Pancreas (tissue), 10 donors: ENCODE results near the gene CDSN. TPM values are rescaled to one million over a fixed set of nuclear protein-coding genes. Genes with fewer than 3 reads are reported as not detected.
A peak's percentile ranks its signal among the peaks of the same experiment; 100 is the strongest.

Experiments
- ATAC-seq, 4 donors: fragments of 200-7000 bp; cut with Tn5 transposase; one replicate each; pipeline versions ENCODE4 v1.8.0 to v1.9.1; 2020; ENCODE audit warnings: mild to moderate bottlenecking in 4 of 4, moderate library complexity in 4 of 4
- DNase-seq, 6 donors: peaks; one replicate each; pipeline ENCODE4 v3.0.0-alpha.2; 2020
- FAIRE-seq: peaks from 2 replicates; lab custom pipeline; 2012; peaks lifted over from hg19 to GRCh38; lab: Jason Lieb, UNC
- H3K27ac ChIP-seq, 4 donors: fragments of 200-600 bp; sonication (generic); 1 replicate in 3 of 4; 2 replicates in 1 of 4; pipeline versions ENCODE4 v1.5.0 to v1.8.0; 2020
- H3K27me3 ChIP-seq, 4 donors: fragments of 200-600 bp; one replicate each; pipeline ENCODE4 v1.8.0; 2021
- H3K36me3 ChIP-seq, 3 donors: fragments of 200-600 bp; sonication (generic) in 1 of 3; one replicate each; pipeline versions ENCODE4 v1.5.0 to v1.8.0; 2020 to 2021
- H3K4me1 ChIP-seq, 3 donors: fragments of 200-600 bp; one replicate each; pipeline ENCODE4 v1.8.0; 2021
- H3K4me3 ChIP-seq, 4 donors: fragments of 200-600 bp; sonication (generic) in 2 of 4; one replicate each; pipeline versions ENCODE4 v1.5.0 to v1.8.0; 2020 to 2021
- H3K9me3 ChIP-seq, 4 donors: fragments of 200-600 bp; one replicate each; pipeline ENCODE4 v1.8.0; 2021
- WGBS, 2 donors: extraction: QIAGEN DNeasy Blood & Tissue Kit; methylation state at CpG; one replicate each; pipeline ENCODE4 v1.1.7; 2013; 5-methylcytosine and 5-hydroxymethylcytosine counted together
- intact Hi-C, 3 donors: fragments of 100-400 bp; cut with DNase I; formaldehyde crosslinking; loops; one replicate each; pipeline versions ENCODE4 v1.11.1 to v1.14.2; 2022
- polyA plus RNA-seq, 2 donors: library from polyadenylated mRNA; stranded (reverse); fragments of 200-250 nt; gene quantifications; one replicate each; pipeline ENCODE4 v1.2.3, GENCODE V29; 2013
- total RNA-seq, 6 donors: library from RNA; stranded (reverse); fragmentation: NEBNext Ultra II Directional in 4 of 6; extraction: Animal tissue kit (Norgen Biotek cat#: 25700) in 4 of 6; gene quantifications; one replicate each; pipeline versions ENCODE4 v1.2.1 to v1.2.4, GENCODE V29; 2021 to 2023
- TF ChIP-seq, protein P1 (sequence below), 4 donors: fragments of 200-600 bp; sonication (generic) in 3 of 4; IDR thresholded peaks; one replicate each; pipeline versions ENCODE4 v1.5.0 to v1.8.0; 2021; ENCODE audit warnings: antibody characterized with exemption in 4 of 4
- donor health status: healthy with polysubstance abuse.
- donor health status: DM: no; HTN: no; CAD: no; lungs with moderate emphysema.
- donor health status: DM: no; HTN: no; CAD: no.
- donor health status: control.
- donor health status: control.
- donor health status: Bipolar disorder and iron deficiency.
- donor health status: DM: yes; HTN: yes; CAD: no.
- donor health status: DM: no; HTN: no; CAD: no.
- donor health status: DM: no; HTN: no; CAD: no.
- donor health status: DM: yes; HTN: yes; CAD: no.

Gene CDSN
- total and polyA plus RNA-seq, 8 donors, result 0.05 to 0.08 (median 0.06) TPM; not detected in 5

GRCh38 chr6:31098449-31098938 lies 21.8 kb downstream of the CDSN start:
- peaks cover 0 to 10% (median 4%) of the 10 kb centered on the region in 3 donors for H3K4me1 ChIP-seq
- H3K36me3 ChIP-seq, result no peaks in the 10 kb centered on the region
- H3K9me3 ChIP-seq, result no peaks in the 10 kb centered on the region
- 83 to 87% methylated on average over 4 of the region's 4 CpGs for WGBS, 2 donors
- intact Hi-C loops, result no loop called here
- no peak for FAIRE-seq
- TF ChIP-seq, protein P1, sequence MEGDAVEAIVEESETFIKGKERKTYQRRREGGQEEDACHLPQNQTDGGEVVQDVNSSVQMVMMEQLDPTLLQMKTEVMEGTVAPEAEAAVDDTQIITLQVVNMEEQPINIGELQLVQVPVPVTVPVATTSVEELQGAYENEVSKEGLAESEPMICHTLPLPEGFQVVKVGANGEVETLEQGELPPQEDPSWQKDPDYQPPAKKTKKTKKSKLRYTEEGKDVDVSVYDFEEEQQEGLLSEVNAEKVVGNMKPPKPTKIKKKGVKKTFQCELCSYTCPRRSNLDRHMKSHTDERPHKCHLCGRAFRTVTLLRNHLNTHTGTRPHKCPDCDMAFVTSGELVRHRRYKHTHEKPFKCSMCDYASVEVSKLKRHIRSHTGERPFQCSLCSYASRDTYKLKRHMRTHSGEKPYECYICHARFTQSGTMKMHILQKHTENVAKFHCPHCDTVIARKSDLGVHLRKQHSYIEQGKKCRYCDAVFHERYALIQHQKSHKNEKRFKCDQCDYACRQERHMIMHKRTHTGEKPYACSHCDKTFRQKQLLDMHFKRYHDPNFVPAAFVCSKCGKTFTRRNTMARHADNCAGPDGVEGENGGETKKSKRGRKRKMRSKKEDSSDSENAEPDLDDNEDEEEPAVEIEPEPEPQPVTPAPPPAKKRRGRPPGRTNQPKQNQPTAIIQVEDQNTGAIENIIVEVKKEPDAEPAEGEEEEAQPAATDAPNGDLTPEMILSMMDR (IDR thresholded peaks at IDR 0.05), result no peak
- ATAC-seq, result no peak
- no peak overlapping the region for H3K4me3 ChIP-seq
- H3K27ac ChIP-seq, result no peak overlapping the region
- H3K27me3 ChIP-seq, result no peaks in the 10 kb centered on the region
- DNase-seq, result no peak

- Histone ChIP-seq H3K4me1 (peaks cover 0 to 10% (median 4%) of the 10 kb centered on the region in 3 donors), H3K27me3 (no peaks in the 10 kb centered on the region), H3K4me3 (no peak overlapping the region), H3K27ac (no peak overlapping the region), H3K36me3 (no peaks in the 10 kb centered on the region), H3K9me3 (no peaks in the 10 kb centered on the region)
- no peak for FAIRE-seq
- DNase-seq, result no peak
- intact Hi-C loops, result no loop called here
- ATAC-seq, result no peak
- 64 to 80% methylated on average over 5 of the region's 5 CpGs for WGBS, 2 donors
- TF ChIP-seq, protein P1 (IDR thresholded peaks at IDR 0.05), result no peak
Measured at GRCh38 chr6:31096656-31097055, 23.6 kb downstream of the CDSN start.

DNA sequence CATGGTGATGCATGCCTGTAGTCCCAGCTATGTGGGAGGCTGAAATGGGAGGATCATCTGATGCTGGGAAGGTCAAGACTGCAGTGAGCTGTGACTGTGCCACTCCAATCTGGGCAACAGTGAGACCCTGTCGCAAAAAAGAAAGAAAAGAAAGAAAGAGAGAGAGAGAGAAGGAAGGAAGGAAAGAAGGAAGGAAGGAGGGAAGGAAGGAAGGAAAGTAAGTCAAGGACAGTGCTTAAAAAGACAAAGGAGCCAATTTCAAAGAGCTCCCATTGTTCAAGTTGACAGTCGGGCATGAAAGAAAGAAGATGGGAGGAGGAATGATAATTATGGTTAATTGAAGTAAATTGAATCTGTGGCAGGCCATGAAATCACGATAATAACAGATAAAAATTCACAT lies 24.0 kb downstream of the CDSN start:
- ATAC-seq, result no peak
- Histone ChIP-seq H3K4me3 (no peak overlapping the region), H3K4me1 (peaks cover 0 to 10% (median 4%) of the 10 kb centered on the region in 3 donors), H3K27me3 (no peaks in the 10 kb centered on the region), H3K27ac (no peak overlapping the region), H3K36me3 (no peaks in the 10 kb centered on the region), H3K9me3 (no peaks in the 10 kb centered on the region)
- WGBS, 2 donors, result 62 to 80% methylated on average over 3 of the region's 3 CpGs
- TF ChIP-seq, protein P1 (IDR thresholded peaks at IDR 0.05), result no peak
- no peak for FAIRE-seq
- DNase-seq, result no peak
- intact Hi-C loops, result no loop called here

DNA sequence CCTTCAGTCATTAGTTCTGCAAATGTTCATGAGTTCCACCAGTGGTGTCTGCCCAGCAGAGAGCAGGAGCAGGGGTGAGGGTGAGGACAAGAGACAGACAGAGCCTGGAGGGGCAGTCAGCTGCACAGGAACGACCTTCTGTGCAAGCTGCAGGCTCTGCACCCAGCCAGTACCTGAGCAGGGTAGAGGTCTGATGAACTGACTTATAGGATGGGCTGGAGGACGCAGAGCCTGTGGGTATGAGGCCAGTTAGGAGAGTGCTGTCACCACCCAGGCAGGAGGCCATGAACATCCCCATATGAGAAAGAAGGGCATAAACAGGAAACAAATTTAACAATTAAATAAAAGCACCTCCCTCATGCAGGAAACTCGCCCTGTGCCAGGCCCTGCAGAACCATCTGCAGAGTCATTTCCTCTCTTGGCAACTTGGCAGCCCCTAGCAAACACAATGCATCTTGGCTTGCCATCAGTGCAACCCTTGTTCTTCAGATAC lies 25.8 kb downstream of the CDSN start:
- intact Hi-C loops, result no loop called here
- DNase-seq (no peak), FAIRE-seq (no peak), ATAC-seq (peak in 3 of 4 donors; percentile 33 to 66 (median 45))
- H3K4me3 ChIP-seq, result no peak overlapping the region
- no peaks in the 10 kb centered on the region for H3K27me3 ChIP-seq
- 44 to 54% methylated on average over 3 of the region's 3 CpGs for WGBS, 2 donors
- no peaks in the 10 kb centered on the region for H3K36me3 ChIP-seq
- TF ChIP-seq, protein P1 (IDR thresholded peaks at IDR 0.05), result no peak
- H3K4me1 ChIP-seq, result peaks cover 0 to 10% (median 4%) of the 10 kb centered on the region in 3 donors
- no peaks in the 10 kb centered on the region for H3K9me3 ChIP-seq
- peak overlapping the region in 2 of 4 donors; percentile 27 to 47 for H3K27ac ChIP-seq

DNA sequence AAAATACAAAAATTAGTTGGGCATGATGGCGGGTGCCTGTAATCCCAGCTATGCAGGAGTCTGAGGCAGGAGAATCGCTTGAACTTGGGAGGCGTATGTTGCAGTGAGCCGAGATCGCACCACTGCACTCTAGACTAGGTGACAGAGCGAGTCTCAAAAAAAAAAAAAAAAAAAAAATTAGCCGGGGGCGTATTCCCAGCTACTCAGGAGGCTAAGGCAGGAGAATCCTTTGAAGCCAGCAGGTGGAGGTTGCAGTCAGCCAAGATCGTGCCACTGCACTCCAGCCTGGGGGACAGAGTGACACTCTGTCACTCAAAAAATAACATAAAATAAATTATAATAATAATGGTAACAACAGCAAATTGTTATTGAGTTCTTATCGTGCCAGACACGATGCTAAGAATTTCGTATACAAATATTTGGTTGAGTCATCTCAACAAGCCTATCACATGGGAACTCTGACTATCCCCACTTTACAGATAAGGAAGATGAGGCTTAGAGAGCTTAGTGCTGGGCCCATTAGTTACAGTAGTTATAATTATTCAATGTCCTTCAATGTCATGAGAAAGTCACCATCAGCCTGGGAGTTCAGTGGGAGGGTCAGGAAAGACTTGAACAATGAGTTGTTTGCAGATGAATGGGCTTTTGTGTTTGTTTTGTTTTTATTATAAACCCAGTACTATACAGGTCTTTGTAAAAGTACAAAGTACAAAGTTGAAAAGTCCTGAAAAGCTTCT lies 27.3 kb downstream of the CDSN start:
- Histone ChIP-seq H3K4me1 (peaks cover 0 to 10% (median 4%) of the 10 kb centered on the region in 3 donors), H3K36me3 (no peaks in the 10 kb centered on the region), H3K27ac (peak overlapping the region in 1 of 4 donors; percentile 3), H3K4me3 (no peak overlapping the region), H3K27me3 (no peaks in the 10 kb centered on the region), H3K9me3 (no peaks in the 10 kb centered on the region)
- TF ChIP-seq, protein P1 (IDR thresholded peaks at IDR 0.05), result no peak
- DNase-seq, result no peak
- FAIRE-seq, result no peak
- WGBS, 2 donors, result 69 to 73% methylated on average over 12 of the region's 12 CpGs
- intact Hi-C loops, result no loop called here
- ATAC-seq, result peak in 2 of 4 donors; percentile 22 to 65
